Vagina (tissue), 2 donors: ENCODE data around the gene TNS1.

ENCODE experiments used
- POLR2A ChIP-seq, 2 donors: fragments of 450-650 bp; IDR thresholded peaks; one replicate each; pipeline ENCODE4 v1.6.1; 2017; ENCODE audit warnings: antibody characterized with exemption in 2 of 2, mild to moderate bottlenecking in 2 of 2, moderate library complexity in 2 of 2
- POLR2AphosphoS5 ChIP-seq, 2 donors: sonication (generic); formaldehyde crosslinking; IDR thresholded peaks; one replicate each; pipeline ENCODE4 v1.9.0; 2017; ENCODE audit warnings: antibody characterized with exemption in 2 of 2, mild to moderate bottlenecking in 2 of 2, low read depth in 1 of 2; ENCODE audit not compliant: insufficient read depth in 1 of 2
- TF ChIP-seq, protein P1 (sequence below), 3 experiments: fragments of 450-650 bp in 2 of 3; fragments of 200-600 bp in 1 of 3; sonication (generic) in 1 of 3; IDR thresholded peaks; one replicate each; pipeline ENCODE4 v1.5.1; 2017 to 2019; ENCODE audit warnings: antibody characterized with exemption in 3 of 3, mild to moderate bottlenecking in 2 of 3, moderate library complexity in 2 of 3

DNA sequence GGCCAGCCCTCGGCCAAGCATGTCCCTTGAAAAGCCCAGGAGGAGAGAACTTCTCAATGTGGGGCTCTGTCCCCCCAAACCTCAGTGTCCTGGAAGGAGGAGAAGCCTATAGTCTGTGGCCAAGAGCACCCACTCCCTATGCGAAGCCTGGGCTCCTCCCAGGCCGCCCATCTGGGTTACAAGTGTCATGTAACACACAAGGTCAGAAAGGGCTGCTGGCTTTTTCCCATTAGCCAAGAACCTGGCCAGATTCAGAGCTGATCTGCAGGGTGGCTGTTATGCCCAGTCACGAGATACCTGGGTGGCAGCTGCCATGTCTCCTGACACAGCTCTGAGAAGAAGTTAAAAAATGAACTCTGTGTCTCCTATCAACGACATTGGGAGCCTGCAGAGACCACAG, 170.7 kb downstream of the TNS1 start:
- TF ChIP-seq POLR2A (IDR thresholded peaks at IDR 0.05) = no peak
- TF ChIP-seq, protein P1, sequence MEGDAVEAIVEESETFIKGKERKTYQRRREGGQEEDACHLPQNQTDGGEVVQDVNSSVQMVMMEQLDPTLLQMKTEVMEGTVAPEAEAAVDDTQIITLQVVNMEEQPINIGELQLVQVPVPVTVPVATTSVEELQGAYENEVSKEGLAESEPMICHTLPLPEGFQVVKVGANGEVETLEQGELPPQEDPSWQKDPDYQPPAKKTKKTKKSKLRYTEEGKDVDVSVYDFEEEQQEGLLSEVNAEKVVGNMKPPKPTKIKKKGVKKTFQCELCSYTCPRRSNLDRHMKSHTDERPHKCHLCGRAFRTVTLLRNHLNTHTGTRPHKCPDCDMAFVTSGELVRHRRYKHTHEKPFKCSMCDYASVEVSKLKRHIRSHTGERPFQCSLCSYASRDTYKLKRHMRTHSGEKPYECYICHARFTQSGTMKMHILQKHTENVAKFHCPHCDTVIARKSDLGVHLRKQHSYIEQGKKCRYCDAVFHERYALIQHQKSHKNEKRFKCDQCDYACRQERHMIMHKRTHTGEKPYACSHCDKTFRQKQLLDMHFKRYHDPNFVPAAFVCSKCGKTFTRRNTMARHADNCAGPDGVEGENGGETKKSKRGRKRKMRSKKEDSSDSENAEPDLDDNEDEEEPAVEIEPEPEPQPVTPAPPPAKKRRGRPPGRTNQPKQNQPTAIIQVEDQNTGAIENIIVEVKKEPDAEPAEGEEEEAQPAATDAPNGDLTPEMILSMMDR (IDR thresholded peaks at IDR 0.05) = no peak
- no peak for TF ChIP-seq POLR2AphosphoS5 (IDR thresholded peaks at IDR 0.05; ENCODE audit: insufficient read depth in 1 of 2, low read depth in 1 of 2)
